Endothelial cell of hepatic sinusoid (primary cell): ENCODE results near the gene ERLEC1.
"Not testable (repeated sequence)": the region's sequence is repeated elsewhere in the genome, so short reads cannot be mapped to it uniquely, and the experiment has no call there.

Experiments
- in situ Hi-C: cut with HindIII; loops from 2 replicates; pipeline ENCODE4 v1.10.0; 2017; ENCODE audit warnings: low sequenced_read_pairs

The ERLEC1 gene

GRCh38 chr2:53786705-53787613 lies at the start of gene ERLEC1, which contains the start of gene ASB3:
ERLEC1 (plus strand) TSS chr2:53787044; CDS start chr2:53787211, 167 bp downstream.
ASB3 (minus strand) TSS chr2:53786953; CDS start chr2:53765572, 21,381 bp downstream.
- in situ Hi-C loops: no loop called here

- in situ Hi-C loops: no loop called here
Observed at GRCh38 chr2:53737091-53737490, 49.8 kb upstream of the ERLEC1 start.

- in situ Hi-C loops: no loop called here
Observed at GRCh38 chr2:53739032-53739431, 47.8 kb upstream of the ERLEC1 start.

- in situ Hi-C loops: no loop called here
Observed at GRCh38 chr2:53740170-53740569, 46.7 kb upstream of the ERLEC1 start.

- in situ Hi-C loops: no loop called here
Observed at GRCh38 chr2:53744395-53745065, 42.3 kb upstream of the ERLEC1 start.

GRCh38 chr2:53750041-53750768 lies 36.6 kb upstream of the ERLEC1 start:
- in situ Hi-C loops: no loop called here

GRCh38 chr2:53751728-53752127 lies 35.1 kb upstream of the ERLEC1 start:
- in situ Hi-C loops: no loop called here

- in situ Hi-C loops: no loop called here
Observed at GRCh38 chr2:53752385-53752784, 34.5 kb upstream of the ERLEC1 start.

GRCh38 chr2:53753041-53753440 lies 33.8 kb upstream of the ERLEC1 start:
- in situ Hi-C loops: no loop called here

GRCh38 chr2:53755121-53755520 lies 31.7 kb upstream of the ERLEC1 start:
- in situ Hi-C loops: no loop called here

- in situ Hi-C loops: no loop called here
Observed at GRCh38 chr2:53756644-53757043, 30.2 kb upstream of the ERLEC1 start.

- in situ Hi-C loops: not testable (repeated sequence)
Observed at GRCh38 chr2:53757206-53757605, 29.6 kb upstream of the ERLEC1 start.

GRCh38 chr2:53765767-53766166 lies 21.1 kb upstream of the ERLEC1 start:
- in situ Hi-C loops: no loop called here

GRCh38 chr2:53767405-53768241 lies 19.2 kb upstream of the ERLEC1 start, which contains the start of gene CHAC2:
CHAC2 (plus strand) TSS chr2:53767804; CDS start chr2:53767887, 83 bp downstream.
- in situ Hi-C loops: no loop called here

GRCh38 chr2:53768242-53768542 lies 18.7 kb upstream of the ERLEC1 start:
- in situ Hi-C loops: no loop called here

GRCh38 chr2:53769318-53769945 lies 17.4 kb upstream of the ERLEC1 start:
- in situ Hi-C loops: no loop called here

- in situ Hi-C loops: no loop called here
Observed at GRCh38 chr2:53770264-53770663, 16.6 kb upstream of the ERLEC1 start.

GRCh38 chr2:53777134-53777533 lies 9.7 kb upstream of the ERLEC1 start:
- in situ Hi-C loops: no loop called here

GRCh38 chr2:53778536-53779162 lies 8.2 kb upstream of the ERLEC1 start:
- in situ Hi-C loops: no loop called here

- in situ Hi-C loops: no loop called here
Observed at GRCh38 chr2:53780056-53780455, 6.8 kb upstream of the ERLEC1 start.
